GM19099 (cell line): ENCODE measurements around the gene DUOXA2.

Experiments
- POLR2A ChIP-seq: IDR thresholded peaks from 3 replicates; pipeline ENCODE4 v1.6.1; 2011; ENCODE audit warnings: low read depth; ENCODE audit not compliant: insufficient read length; ENCODE audit errors: extremely low read depth

DUOXA2 gene

GRCh38 chr15:45115312-45115820 lies 1.2 kb downstream of the DUOXA2 start:
- TF ChIP-seq POLR2A, result no peak

- TF ChIP-seq POLR2A, result no peak
These were observed 1.9 kb downstream of the DUOXA2 start for GRCh38 chr15:45116006-45116481.

- TF ChIP-seq POLR2A, result no peak
These were observed 2.6 kb downstream of the DUOXA2 start for GRCh38 chr15:45116482-45117307.

GRCh38 chr15:45117308-45118130 lies 3.4 kb downstream of the DUOXA2 start:
- no peak for TF ChIP-seq POLR2A

- no peak for TF ChIP-seq POLR2A
These were observed 4.0 kb downstream of the DUOXA2 start for GRCh38 chr15:45118131-45118588.

GRCh38 chr15:45118996-45119395 lies 4.9 kb downstream of the DUOXA2 start:
- TF ChIP-seq POLR2A, result no peak

GRCh38 chr15:45120081-45120972 lies 6.2 kb downstream of the DUOXA2 start:
- no peak for TF ChIP-seq POLR2A

GRCh38 chr15:45121020-45121419 lies 6.9 kb downstream of the DUOXA2 start:
- TF ChIP-seq POLR2A, result no peak

- no peak for TF ChIP-seq POLR2A
These were observed 7.7 kb downstream of the DUOXA2 start for GRCh38 chr15:45121706-45122417.

- no peak for TF ChIP-seq POLR2A
These were observed 8.6 kb downstream of the DUOXA2 start for GRCh38 chr15:45122719-45123118.

- no peak for TF ChIP-seq POLR2A
These were observed 9.3 kb downstream of the DUOXA2 start for GRCh38 chr15:45123397-45123796.

- no peak for TF ChIP-seq POLR2A
These were observed 12.5 kb downstream of the DUOXA2 start for GRCh38 chr15:45126535-45127158.

GRCh38 chr15:45128971-45129639 lies 15.0 kb downstream of the DUOXA2 start:
- no peak for TF ChIP-seq POLR2A
